HEK293 (cell line): ENCODE measurements around the gene FMNL3.

Source experiments
- ATF2 ChIP-seq: fragments of 450-650 bp; formaldehyde crosslinking; IDR thresholded peaks from 2 replicates; pipeline ENCODE4 v1.5.1; 2016; ENCODE audit warnings: missing biosample characterization, missing genetic modification characterization, low read depth
- SALL2 ChIP-seq: fragments of 450-650 bp; formaldehyde crosslinking; IDR thresholded peaks from 2 replicates; pipeline ENCODE4 v1.5.0; 2017; ENCODE audit warnings: missing biosample characterization, mild to moderate bottlenecking, missing genetic modification characterization, borderline replicate concordance
- ZNF155 ChIP-seq: fragments of 450-650 bp; formaldehyde crosslinking; IDR thresholded peaks from 2 replicates; pipeline ENCODE4 v1.5.1; 2016; ENCODE audit warnings: missing biosample characterization, missing genetic modification characterization
- ZNF23 ChIP-seq: fragments of 450-650 bp; formaldehyde crosslinking; IDR thresholded peaks from 2 replicates; pipeline ENCODE4 v1.5.1; 2016; ENCODE audit warnings: missing biosample characterization, missing genetic modification characterization, borderline replicate concordance
- ZNF292 ChIP-seq: fragments of 450-650 bp; formaldehyde crosslinking; IDR thresholded peaks from 2 replicates; pipeline ENCODE4 v1.5.1; 2016; ENCODE audit warnings: low read depth, missing biosample characterization, missing genetic modification characterization, borderline replicate concordance
- ZNF302 ChIP-seq: fragments of 450-650 bp; formaldehyde crosslinking; IDR thresholded peaks from 2 replicates; pipeline ENCODE4 v1.5.1; 2016; ENCODE audit warnings: missing biosample characterization, missing genetic modification characterization, low read depth
- ZNF350 ChIP-seq: fragments of 450-650 bp; formaldehyde crosslinking; IDR thresholded peaks from 2 replicates; pipeline ENCODE4 v1.5.0; 2017; ENCODE audit warnings: missing biosample characterization, mild to moderate bottlenecking, missing genetic modification characterization
- ZNF362 ChIP-seq: fragments of 450-650 bp; formaldehyde crosslinking; IDR thresholded peaks from 2 replicates; pipeline ENCODE4 v1.5.1; 2016; ENCODE audit warnings: missing biosample characterization, missing genetic modification characterization
- ZNF548 ChIP-seq: fragments of 450-650 bp; formaldehyde crosslinking; IDR thresholded peaks from 2 replicates; pipeline ENCODE4 v1.5.1; 2016; ENCODE audit warnings: missing biosample characterization, missing genetic modification characterization
- ZNF549 ChIP-seq: fragments of 450-650 bp; IDR thresholded peaks from 2 replicates; pipeline ENCODE4 v1.5.1; 2018; ENCODE audit warnings: missing biosample characterization, missing genetic modification characterization, mild to moderate bottlenecking, inconsistent platforms, moderate library complexity
- ZNF560 ChIP-seq: fragments of 450-650 bp; formaldehyde crosslinking; IDR thresholded peaks from 2 replicates; pipeline ENCODE4 v1.5.1; 2017; ENCODE audit warnings: missing biosample characterization, missing genetic modification characterization, borderline replicate concordance
- ZNF571 ChIP-seq: fragments of 450-650 bp; formaldehyde crosslinking; IDR thresholded peaks from 2 replicates; pipeline ENCODE4 v1.5.0; 2017; ENCODE audit warnings: missing biosample characterization, missing genetic modification characterization
- ZNF677 ChIP-seq: fragments of 450-650 bp; IDR thresholded peaks from 2 replicates; pipeline ENCODE4 v1.5.0; 2018; ENCODE audit warnings: missing biosample characterization, mild to moderate bottlenecking, missing genetic modification characterization, moderate library complexity
- TF ChIP-seq, protein P1 (sequence below): fragments of 450-650 bp; formaldehyde crosslinking; IDR thresholded peaks from 2 replicates; pipeline ENCODE4 v1.5.1; 2016; ENCODE audit warnings: missing biosample characterization, missing genetic modification characterization

- TF ChIP-seq, protein P1, sequence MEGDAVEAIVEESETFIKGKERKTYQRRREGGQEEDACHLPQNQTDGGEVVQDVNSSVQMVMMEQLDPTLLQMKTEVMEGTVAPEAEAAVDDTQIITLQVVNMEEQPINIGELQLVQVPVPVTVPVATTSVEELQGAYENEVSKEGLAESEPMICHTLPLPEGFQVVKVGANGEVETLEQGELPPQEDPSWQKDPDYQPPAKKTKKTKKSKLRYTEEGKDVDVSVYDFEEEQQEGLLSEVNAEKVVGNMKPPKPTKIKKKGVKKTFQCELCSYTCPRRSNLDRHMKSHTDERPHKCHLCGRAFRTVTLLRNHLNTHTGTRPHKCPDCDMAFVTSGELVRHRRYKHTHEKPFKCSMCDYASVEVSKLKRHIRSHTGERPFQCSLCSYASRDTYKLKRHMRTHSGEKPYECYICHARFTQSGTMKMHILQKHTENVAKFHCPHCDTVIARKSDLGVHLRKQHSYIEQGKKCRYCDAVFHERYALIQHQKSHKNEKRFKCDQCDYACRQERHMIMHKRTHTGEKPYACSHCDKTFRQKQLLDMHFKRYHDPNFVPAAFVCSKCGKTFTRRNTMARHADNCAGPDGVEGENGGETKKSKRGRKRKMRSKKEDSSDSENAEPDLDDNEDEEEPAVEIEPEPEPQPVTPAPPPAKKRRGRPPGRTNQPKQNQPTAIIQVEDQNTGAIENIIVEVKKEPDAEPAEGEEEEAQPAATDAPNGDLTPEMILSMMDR = no peak
- TF ChIP-seq ZNF362 = no peak
- TF ChIP-seq ZNF548 (tag by site-specific recombination) = no peak
- TF ChIP-seq ZNF292 (tag by site-specific recombination) = no peak
- TF ChIP-seq ZNF23 = no peak
- TF ChIP-seq ZNF549 (tag by site-specific recombination) = no peak
- no peak for TF ChIP-seq ZNF155 (tag by site-specific recombination)
- TF ChIP-seq ZNF350 (tag by site-specific recombination) = no peak
- no peak for TF ChIP-seq ZNF571 (tag by site-specific recombination)
- TF ChIP-seq ATF2 = no peak
- TF ChIP-seq SALL2 (tag by site-specific recombination) = no peak
- no peak for TF ChIP-seq ZNF677
- no peak for TF ChIP-seq ZNF302 (tag by site-specific recombination)
- TF ChIP-seq ZNF560 = no peak
Measured at GRCh38 chr12:49696723-49697122, 10.5 kb downstream of the FMNL3 start.
